AG09319 (cell line): Measurements from ENCODE around the gene TNK2.

Experiments used
- DNase-seq: peaks from one replicate; pipeline ENCODE4 v3.0.0-alpha.2; 2010; ENCODE audit warnings: low read depth; ENCODE audit errors: extremely low read depth
- CTCF ChIP-seq: IDR thresholded peaks from 2 replicates; pipeline ENCODE4 v1.5.1; 2011; ENCODE audit warnings: low read depth, mild to moderate bottlenecking, inconsistent platforms, low read length, moderate library complexity

Gene TNK2

GRCh38 chr3:195853996-195854395 is 54.4 kb downstream of the TNK2 start:
- no peak for DNase-seq
- TF ChIP-seq CTCF, result no peak

- TF ChIP-seq CTCF, result no peak
- DNase-seq, result no peak
These were observed 55.3 kb downstream of the TNK2 start for GRCh38 chr3:195853036-195853435.

- no peak; the same call in none of the 2 replicates for TF ChIP-seq CTCF
- DNase-seq, result peak; percentile 75
These were observed 57.4 kb downstream of the TNK2 start for GRCh38 chr3:195850857-195851543.

GRCh38 chr3:195849322-195850074 is 58.9 kb downstream of the TNK2 start:
- no peak for DNase-seq
- TF ChIP-seq CTCF, result no peak

GRCh38 chr3:195847055-195847950 is 61.0 kb downstream of the TNK2 start:
- TF ChIP-seq CTCF, result no peak
- DNase-seq, result no peak

GRCh38 chr3:195845483-195845882 is 62.9 kb downstream of the TNK2 start:
- no peak for DNase-seq
- no peak for TF ChIP-seq CTCF

- no peak for TF ChIP-seq CTCF
- DNase-seq, result no peak
These were observed 63.6 kb downstream of the TNK2 start for GRCh38 chr3:195844671-195845218.
